GM12874 (cell line): ENCODE results near the gene ADAM23.

Experiments used
- CTCF ChIP-seq: IDR thresholded peaks from 2 replicates; pipeline ENCODE4 v1.5.1; 2011; ENCODE audit warnings: low read depth, mild to moderate bottlenecking, control low read depth, low read length, moderate library complexity; ENCODE audit not compliant: insufficient read depth

ADAM23 gene

GRCh38 chr2:206422493-206422892 lies 20.8 kb upstream of the ADAM23 start:
- no peak for TF ChIP-seq CTCF

GRCh38 chr2:206423147-206423546 lies 20.2 kb upstream of the ADAM23 start:
- TF ChIP-seq CTCF: no peak

- TF ChIP-seq CTCF: no peak
Measured at GRCh38 chr2:206424134-206424533, 19.2 kb upstream of the ADAM23 start.

GRCh38 chr2:206428783-206429182 lies 14.5 kb upstream of the ADAM23 start:
- no peak for TF ChIP-seq CTCF

GRCh38 chr2:206430452-206430851 lies 12.9 kb upstream of the ADAM23 start:
- no peak for TF ChIP-seq CTCF

- no peak for TF ChIP-seq CTCF
Measured at GRCh38 chr2:206431439-206431838, 11.9 kb upstream of the ADAM23 start.

GRCh38 chr2:206432193-206433082 lies 10.9 kb upstream of the ADAM23 start:
- TF ChIP-seq CTCF: no peak
